ENCODE measurements around the gene SCGB2B2.
"Not testable (repeated sequence)": the region's sequence is repeated elsewhere in the genome, so short reads cannot be mapped to it uniquely, and the experiment has no call there.

SCGB2B2 gene

GRCh38 chr19:34676697-34677385 is at the start of gene SCGB2B2:
TSS of gene SCGB2B2 (minus strand) at chr19:34677159. CDS start at chr19:34594563, 82,596 bp downstream.
- peak; percentile 69 to 73 for DNase-seq

- DNase-seq, result no peak
These were observed 48.4 kb upstream of the SCGB2B2 start for GRCh38 chr19:34725400-34725799.

DNA sequence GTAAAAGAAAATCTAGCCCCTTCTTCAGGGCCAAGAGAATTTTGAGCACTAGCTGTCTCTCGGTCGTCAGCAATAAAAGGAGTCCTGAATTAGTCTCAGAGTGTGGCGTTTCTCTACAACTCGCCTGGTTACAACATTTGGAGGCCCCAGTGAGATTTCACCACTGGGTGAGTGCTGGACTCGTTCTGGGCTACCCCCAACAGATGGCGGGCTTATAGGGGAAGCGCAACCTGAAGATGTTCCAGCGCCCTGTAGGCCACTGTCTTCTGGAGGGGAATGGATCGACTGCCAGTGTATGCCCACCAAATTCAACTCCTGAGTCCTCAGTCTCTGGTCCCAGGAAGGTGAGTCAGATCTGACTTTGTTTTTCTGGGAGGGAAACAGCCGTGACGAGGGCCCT is 45.4 kb upstream of the SCGB2B2 start:
- no peak for DNase-seq

DNA sequence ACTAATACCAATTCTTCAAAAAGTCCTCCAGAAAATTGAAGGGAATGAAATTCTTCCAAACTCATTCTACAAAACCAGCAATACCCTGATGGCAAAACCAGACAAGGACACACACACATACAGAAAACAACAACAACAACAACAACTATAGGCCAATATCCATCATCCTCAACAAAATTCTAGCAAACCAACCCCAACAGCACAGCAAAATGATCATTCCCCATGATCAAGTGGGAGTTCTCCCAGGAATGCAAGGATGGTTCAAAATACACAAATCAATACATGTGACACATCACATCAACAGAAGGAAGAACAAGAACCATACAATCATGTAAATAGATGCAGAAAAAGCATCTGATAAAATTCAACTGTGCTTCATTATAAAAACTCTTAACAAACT is 38.4 kb upstream of the SCGB2B2 start:
- no peak for DNase-seq

GRCh38 chr19:34713262-34713637 is 36.3 kb upstream of the SCGB2B2 start:
- DNase-seq, result no peak

DNA sequence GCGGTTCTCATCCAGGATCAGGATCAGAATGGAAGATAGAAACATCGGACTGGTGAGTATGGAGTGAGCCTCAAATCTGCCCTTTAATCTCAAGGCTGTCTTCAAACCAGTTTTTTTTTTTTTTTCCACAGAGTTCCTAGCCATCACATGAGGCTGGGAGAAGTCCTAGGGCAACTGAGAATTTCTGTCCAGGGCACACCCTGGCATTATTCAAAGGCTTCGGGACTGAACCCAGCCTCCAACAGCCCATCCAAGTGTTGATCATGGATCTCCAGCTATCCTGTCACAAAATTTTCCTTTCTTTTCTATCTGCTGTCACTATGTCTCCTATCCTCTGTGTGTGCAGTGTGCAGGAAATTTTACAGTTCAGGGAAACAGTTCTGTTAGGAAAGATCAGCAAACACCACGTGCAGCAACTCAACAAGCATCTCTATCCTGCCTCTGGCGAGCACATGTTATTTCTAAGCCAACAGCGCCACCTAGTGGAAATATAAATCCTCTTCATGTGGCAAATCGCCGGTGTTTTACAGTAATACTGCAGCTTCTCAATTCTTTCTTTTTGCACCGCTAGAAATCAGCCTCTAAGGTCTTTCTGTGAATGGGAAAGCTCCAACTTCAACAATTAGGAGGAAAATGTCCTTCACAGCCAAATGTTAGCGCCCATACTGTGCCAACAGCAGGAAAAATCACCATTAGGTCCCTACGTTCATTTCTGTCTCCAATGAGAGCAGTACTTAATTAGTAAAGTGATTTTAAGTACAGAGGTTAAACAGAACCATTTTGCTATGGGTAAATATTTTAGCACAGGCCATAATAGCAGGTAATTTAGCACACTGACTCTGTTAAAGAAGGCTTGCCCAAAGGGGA is 35.7 kb upstream of the SCGB2B2 start:
- DNase-seq, result peak; percentile 35 to 40

DNA sequence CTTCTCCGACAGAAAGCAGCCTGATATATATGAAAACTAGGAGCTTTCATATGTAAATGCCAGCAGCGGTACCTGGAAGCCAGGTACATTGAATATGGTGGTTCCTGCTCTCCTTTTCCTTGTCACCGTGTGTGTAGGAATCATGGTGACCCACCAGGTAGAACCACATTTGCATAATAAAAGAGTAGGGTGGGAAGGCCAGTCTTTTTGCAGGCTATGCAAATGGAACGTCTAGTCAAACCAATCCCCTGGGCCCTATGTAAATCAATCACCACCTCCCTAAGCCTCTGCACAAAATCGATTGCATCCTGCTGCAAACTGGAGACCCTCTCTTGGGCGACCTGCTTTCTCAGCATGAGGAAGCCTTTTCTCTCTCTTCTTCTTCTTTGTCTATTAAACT is 34.9 kb upstream of the SCGB2B2 start:
- no peak for DNase-seq

- no peak for DNase-seq
These were observed 30.7 kb upstream of the SCGB2B2 start for GRCh38 chr19:34707661-34708060.

DNA sequence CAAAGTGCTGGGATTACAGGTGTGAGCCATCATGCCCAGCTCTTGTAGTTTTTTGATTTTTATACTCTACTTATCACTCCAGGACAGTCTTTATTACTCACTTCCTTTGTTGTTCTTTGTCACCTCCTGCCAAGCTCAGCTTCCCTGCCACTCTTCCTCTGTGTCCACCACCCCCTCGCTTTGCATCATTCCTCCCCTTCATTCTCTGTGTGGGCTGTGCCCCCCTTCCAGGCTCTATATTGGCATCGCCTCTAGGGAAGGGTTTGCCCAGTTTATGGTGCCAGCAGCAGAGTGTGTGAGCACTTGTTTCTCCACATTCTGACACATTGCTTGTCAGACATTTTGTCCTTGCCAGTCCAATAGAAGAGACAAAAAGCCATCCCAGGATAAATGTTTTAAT is 15.6 kb upstream of the SCGB2B2 start:
- no peak for DNase-seq

DNA sequence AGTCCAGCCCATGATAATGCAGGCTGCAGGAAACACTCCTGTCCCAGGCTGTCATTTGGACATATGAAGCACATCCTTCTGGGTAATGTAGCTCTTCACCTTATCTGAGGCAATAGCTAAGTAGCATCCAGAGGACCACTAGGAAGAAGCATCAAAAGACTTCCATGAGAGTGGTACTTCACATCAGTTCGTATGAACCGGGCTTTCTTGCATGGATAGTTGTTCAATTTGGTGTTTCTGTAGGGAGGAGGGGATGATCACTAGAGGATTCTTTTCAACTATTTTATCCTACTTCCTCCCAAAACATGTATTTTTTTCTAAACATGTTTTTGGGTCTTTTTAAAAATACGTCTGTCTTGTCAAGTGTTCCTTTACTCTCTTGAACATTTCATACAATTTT is 13.4 kb upstream of the SCGB2B2 start:
- no peak for DNase-seq

DNA sequence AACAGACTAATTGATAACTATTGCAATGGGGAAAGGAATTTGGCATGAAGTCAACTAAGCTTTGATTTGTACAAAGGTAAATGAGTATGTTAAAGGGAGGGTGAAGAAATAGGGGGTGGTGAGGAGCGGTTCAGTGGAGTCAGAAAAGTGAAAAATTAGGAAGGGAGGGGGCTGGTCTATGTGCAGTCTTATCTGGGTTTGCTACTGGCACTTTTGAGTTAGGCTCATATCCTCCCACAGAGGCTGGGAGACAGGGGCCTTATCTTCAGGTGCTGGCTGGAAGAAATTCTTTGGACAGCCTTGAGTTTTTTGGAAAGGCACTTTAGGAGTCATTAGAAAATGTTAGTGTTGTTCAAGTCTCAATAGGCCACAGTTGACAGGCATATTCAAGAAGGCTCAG is 11.6 kb upstream of the SCGB2B2 start:
- no peak for DNase-seq

DNA sequence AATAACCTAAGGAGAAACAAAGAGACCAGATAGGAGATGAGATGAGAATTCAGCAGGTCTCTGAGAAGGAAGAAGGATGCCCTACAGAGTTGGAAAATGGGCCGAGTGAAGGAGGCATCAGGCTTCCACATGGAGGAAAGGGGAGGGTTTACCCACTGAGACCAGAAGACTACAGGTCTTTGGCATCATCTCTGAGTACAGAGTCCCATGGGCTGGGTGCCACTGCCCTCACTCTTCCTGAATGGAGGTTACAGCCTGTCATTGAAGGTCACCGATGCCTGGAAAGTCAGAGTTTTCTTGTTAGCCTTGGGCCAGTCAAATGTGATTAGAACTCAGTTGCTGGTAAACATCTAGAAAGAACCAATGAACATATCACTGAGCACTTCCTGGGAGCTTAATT is 10.4 kb upstream of the SCGB2B2 start:
- no peak for DNase-seq

DNA sequence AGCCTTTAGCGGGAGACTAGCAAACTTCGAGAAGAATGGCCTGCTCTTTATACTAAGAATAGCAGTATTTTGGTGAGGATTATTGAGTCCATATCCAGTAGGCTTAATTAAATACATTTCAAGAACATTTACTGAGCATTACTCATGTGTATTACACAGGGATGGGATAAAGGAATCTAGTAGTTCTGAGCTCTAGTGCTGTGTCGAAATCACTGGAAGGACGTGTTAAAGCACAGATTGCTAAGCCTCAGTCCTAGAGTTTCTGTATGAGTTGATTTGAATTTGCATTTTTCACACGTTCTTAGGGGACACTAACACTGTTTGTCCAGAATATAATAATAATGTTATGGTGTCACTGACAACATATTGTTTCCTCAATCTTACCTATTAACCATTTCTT is 9.5 kb upstream of the SCGB2B2 start:
- no peak for DNase-seq

DNA sequence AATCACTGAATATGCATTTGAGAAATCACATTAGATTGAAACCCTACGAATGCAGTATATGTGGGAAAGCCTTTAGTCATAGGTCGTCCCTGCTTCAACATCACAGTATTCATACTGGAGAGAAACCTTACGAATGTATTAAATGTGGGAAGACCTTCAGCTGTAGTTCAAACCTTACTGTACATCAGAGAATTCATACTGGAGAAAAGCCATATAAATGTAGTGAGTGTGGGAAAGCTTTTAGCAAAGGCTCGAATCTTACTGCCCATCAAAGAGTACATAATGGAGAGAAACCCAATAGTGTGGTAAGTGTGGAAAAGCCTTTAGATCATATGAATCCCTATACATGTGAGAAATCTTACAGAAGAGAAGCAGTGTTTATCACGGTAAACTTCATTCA is 8.3 kb upstream of the SCGB2B2 start:
- DNase-seq, result not testable (repeated sequence)

- no peak for DNase-seq
These were observed 4.5 kb upstream of the SCGB2B2 start for GRCh38 chr19:34681478-34681877.

- no peak for DNase-seq
These were observed 1.5 kb upstream of the SCGB2B2 start for GRCh38 chr19:34678421-34678820.

- no peak for DNase-seq
These were observed 1.1 kb upstream of the SCGB2B2 start for GRCh38 chr19:34678085-34678412.

DNA sequence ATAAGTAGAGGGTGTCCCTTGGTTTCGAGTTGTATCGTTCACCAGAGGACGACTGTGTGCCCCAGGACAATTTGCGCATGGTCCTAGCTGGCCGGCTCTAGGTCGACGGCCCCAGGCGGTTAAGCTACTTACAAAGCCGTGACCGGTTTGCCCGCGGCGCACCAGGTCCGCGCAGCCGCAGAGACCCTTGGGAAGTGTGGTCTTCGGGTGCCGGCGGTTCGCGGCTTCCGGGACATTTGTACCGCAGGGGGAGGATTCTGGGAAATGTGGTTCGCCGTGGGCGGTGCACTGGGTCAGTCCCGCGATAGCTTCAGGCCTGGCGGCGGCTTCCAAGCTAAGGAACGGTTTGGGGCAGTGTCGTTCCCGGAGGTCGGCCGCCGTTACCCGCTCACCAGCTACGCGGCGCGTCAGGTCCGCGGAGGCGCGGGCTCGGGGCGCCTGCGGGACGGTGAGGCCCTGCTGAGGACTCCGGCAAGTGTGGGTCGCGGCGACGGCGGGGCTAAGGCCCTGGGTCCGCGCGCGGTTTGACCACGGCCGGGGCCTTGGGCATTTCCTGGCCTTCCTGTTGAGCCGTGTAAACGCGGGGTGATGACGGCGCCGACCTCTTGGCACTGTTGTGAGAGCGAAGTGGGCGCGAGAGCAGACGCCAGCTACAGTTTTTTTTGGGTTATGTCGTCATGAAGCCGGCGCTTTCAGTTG is 576 bp upstream of the SCGB2B2 start, which contains the start of gene ZNF302:
TSS of gene ZNF302 (plus strand) at position 293 of the 699 bp plus-strand sequence. CDS start 1,127 bp downstream, outside the sequence.
- peak; percentile 90 to 94 for DNase-seq

DNA sequence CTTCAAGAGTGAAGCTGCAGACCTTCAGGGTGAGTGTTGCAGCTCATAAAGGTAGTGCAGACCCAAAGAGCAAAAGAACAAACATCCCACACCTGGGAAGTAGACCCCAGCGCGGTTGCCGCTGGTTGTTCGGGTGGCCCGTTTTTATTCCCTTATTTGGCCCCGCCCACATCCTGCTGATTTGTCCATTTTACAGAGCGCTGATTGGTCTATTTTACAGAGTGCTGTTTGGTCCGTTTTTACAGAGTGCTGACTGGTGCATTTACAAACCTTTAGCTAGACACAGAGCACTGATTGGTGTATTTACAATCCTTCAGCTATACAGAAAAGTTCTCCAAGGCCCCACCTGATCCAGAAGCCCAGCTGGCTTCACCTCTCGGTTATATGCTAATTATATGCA is 1.0 kb downstream of the SCGB2B2 start:
- no peak for DNase-seq

GRCh38 chr19:34675250-34675649 is 1.7 kb downstream of the SCGB2B2 start:
- DNase-seq, result no peak

DNA sequence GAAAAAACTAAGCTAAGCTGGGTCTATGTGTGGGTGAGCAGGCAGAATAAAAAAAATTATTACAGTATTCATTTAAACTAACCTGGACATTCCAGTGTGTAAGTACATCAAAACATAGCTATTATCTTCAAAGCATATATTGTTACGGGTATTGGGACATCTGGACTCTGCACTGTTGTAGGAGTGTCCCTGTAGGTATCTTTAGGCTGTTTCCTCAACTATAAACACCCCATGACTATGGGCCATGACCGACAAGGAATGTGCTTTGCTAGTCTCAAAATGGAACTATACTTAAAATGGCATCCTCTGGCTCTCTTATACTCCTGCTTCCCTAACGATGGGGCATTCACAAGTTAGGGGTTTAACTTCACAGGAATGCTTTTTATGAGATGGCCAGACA is 3.4 kb downstream of the SCGB2B2 start:
- no peak for DNase-seq

- DNase-seq, result no peak
These were observed 5.0 kb downstream of the SCGB2B2 start for GRCh38 chr19:34671972-34672371.

DNA sequence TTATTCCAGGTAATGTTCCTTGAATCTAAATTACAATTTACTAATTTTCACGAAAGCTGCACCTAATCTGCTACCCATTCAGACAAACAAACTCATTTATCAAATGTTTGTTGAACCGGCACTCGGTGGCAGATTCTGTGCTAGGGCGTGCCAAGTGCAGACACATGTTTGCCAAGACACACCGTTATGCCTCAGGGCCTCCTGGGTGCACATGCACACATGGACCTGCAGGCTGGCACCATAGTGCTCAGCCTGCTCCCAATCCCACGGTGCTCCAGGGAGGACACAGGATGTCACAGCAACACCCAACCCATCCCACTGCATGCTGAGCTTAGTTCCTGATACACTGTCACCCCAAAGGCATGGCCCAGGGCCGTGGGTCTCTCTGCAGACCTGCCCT is 7.7 kb downstream of the SCGB2B2 start:
- DNase-seq, result no peak

- not testable (repeated sequence) for DNase-seq
These were observed 8.3 kb downstream of the SCGB2B2 start for GRCh38 chr19:34668690-34669089.

Measured in activated CD4-positive, alpha-beta T cell treated with anti-CD3 and anti-CD28 coated beads, Interleukin-2, amount 50 U/mL, for 4 hours (primary cell).